ENCODE results near the gene TOX4.
"Not testable (repeated sequence)": the region's sequence is repeated elsewhere in the genome, so short reads cannot be mapped to it uniquely, and the experiment has no call there.

Gene TOX4

GRCh38 chr14:21535545-21536417, 58.8 kb downstream of the TOX4 start:
- no peak for DNase-seq

GRCh38 chr14:21536418-21537089, 59.6 kb downstream of the TOX4 start:
- DNase-seq = no peak

- DNase-seq = no peak
Measured at GRCh38 chr14:21537090-21537424, 60.1 kb downstream of the TOX4 start.

- DNase-seq = no peak
Measured at GRCh38 chr14:21539189-21539940, 62.4 kb downstream of the TOX4 start.

GRCh38 chr14:21541413-21542074, 64.5 kb downstream of the TOX4 start:
- no peak for DNase-seq

- DNase-seq = no peak
Measured at GRCh38 chr14:21543521-21543960, 66.5 kb downstream of the TOX4 start.

- no peak for DNase-seq
Measured at GRCh38 chr14:21543963-21544362, 67.0 kb downstream of the TOX4 start.

GRCh38 chr14:21544588-21544987, 67.6 kb downstream of the TOX4 start:
- not testable (repeated sequence) for DNase-seq
